Astrocyte of the hippocampus (primary cell): ENCODE measurements around the gene NCKAP1.

Source experiments
- DNase-seq: peaks from one replicate; pipeline ENCODE4 v3.0.0; 2011; ENCODE audit warnings: low read depth, low spot score

NCKAP1 gene

DNA sequence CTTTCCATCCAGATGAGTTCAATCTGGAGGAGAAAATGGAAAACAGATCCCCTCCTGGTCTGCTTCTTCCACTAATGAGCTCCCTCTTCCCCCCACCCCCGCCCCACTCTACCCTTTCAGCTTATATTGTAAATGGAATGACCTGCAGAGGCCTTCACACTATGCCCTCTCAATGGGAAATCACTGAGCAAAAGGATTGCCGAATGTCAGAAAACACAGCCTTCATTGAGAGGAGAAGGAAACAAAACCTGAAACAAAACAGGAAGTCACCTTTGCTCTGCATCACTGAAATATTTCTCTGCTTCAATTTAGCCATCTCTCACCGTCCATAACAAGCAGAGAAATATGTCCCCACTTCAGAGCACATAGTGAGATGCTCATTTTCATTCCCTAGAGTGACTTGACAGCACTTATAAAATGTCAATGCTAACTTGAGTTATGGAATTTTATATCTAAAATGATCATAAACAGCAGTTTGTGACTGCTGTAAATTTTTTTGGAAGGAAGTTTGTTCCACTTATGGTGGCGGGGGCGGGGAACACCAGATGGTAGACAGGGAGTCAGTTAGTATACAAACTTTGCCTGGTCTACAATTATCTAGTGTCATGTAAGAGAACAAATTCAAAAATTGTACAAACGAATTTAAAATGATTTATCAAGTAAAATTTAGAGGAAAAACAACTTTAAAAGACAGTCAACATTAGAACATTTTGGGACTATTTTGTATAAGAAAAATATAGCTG is 170.0 kb downstream of the NCKAP1 start:
- DNase-seq, result no peak

GRCh38 chr2:182867426-182868053 is 170.7 kb downstream of the NCKAP1 start:
- no peak for DNase-seq

- peak; percentile 81 for DNase-seq
Observed at GRCh38 chr2:182866461-182867406, 171.5 kb downstream of the NCKAP1 start, which contains the start of gene FRZB. TSS of gene FRZB (minus strand) at chr2:182866637. CDS start at chr2:182866552, 85 bp downstream.

GRCh38 chr2:182866095-182866460 is 172.2 kb downstream of the NCKAP1 start:
- DNase-seq, result peak; percentile 47

DNA sequence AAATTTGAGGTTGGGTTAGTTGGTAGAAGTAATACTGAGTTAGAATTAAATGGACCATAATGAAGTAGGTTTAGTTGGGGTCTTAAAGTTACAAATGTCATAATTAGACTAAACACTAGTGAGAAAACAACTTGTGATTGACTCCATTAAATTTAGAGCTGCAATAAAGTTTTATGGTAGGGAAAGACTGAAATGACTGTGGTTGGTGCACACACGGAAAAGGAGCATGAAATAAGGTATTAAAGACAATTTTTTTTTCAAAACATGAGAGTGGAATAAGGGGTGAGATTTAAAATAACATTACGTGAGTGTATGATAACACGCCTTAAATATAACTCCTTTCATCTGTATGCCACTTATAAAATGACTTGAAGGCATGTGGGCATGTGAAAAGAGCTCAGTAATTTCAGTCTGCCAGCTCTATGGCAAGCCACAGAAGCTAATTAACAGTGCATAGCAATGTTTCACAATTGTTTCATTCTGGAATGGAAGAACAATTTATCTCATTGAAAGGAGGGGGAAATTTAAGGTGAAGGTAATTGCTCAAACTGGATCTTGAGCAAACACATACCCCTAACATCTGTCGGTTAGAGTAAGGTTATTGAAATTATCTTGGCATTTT is 173.2 kb downstream of the NCKAP1 start:
- no peak for DNase-seq

GRCh38 chr2:182863642-182864041 is 174.6 kb downstream of the NCKAP1 start:
- DNase-seq, result no peak

DNA sequence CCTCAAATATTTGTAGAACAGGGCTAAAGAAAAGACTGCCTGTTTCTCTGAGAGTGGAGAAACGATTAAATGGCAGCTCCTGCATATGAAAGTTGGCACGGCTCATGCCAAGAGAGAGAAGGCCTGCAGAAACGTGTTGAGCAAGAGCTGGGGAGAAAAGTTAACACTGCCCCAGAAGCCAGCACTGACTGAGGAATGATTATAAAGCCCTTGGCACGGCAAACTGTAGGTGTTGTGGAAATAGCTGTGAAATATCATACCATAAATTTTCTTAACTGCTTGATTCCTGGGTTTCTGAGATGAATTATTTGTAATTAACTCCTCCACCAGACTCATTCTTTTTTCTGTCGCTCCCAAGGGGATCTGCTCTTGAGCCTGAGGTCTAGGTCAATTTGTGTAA is 176.2 kb downstream of the NCKAP1 start:
- DNase-seq, result no peak

DNA sequence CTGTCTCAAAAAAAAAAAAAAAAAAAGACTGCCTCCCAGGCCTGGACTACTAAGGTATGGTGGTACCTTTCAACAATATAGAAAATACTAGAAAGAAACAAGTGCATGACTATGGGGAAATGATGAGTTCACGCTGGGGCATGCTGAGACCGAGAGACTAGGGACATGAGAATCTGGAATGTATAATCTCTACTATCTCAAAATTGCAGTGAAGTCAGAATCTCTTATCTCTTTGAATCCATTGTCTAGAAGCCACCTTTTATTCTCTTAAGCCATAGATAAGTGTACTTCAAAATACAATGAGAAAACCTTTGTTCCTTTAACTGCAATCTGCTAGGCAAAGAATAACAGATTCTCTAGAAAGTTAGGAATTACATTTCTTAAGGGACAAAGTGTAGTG is 177.4 kb downstream of the NCKAP1 start:
- no peak for DNase-seq
